OCI-LY3 (cell line): ENCODE measurements around the gene CFB.

Experiments used
- H2AFZ ChIP-seq: fragments of 200-600, 300-600 bp; shearing (Covaris generic); 2 replicates; pipeline ENCODE4 v1.6.0; 2014; ENCODE audit warnings: antibody characterized with exemption, low read depth, low read length
- H3K27ac ChIP-seq: fragments of 200-600, 300-600 bp; sonication (generic); 2 replicates; pipeline ENCODE4 v1.5.1; 2014; ENCODE audit warnings: mild to moderate bottlenecking, low read length, moderate library complexity, mixed read lengths
- H3K27me3 ChIP-seq: fragments of 200-600, 300-600 bp; sonication (generic); 2 replicates; pipeline ENCODE4 v1.6.1; 2014; ENCODE audit warnings: low read depth, low read length, mixed read lengths
- H3K36me3 ChIP-seq: fragments of 200-600, 300-600 bp; sonication (generic); replicated peaks from 2 replicates; pipeline ENCODE3; 2014; ENCODE audit warnings: low read depth, low read length, mixed read lengths
- H3K4me1 ChIP-seq: fragments of 300-600, 200-600 bp; sonication (generic); 2 replicates; pipeline ENCODE4 v1.6.1; 2014; ENCODE audit warnings: low read length, mixed read lengths
- H3K4me2 ChIP-seq: fragments of 200-600, 300-600 bp; sonication (generic); 2 replicates; pipeline ENCODE4 v1.6.1; 2014; ENCODE audit warnings: low read length, mixed read lengths
- H3K4me3 ChIP-seq: fragments of 300-600, 200-600 bp; sonication (generic); 2 replicates; pipeline ENCODE4 v1.5.1; 2014; ENCODE audit warnings: antibody characterized with exemption, mild to moderate bottlenecking, low read length, moderate library complexity
- H3K79me2 ChIP-seq: fragments of 300-600, 200-600 bp; shearing (Covaris generic); 2 replicates; pipeline ENCODE4 v1.6.1; 2014; ENCODE audit warnings: mild to moderate bottlenecking, low read length, mixed read lengths
- H3K9ac ChIP-seq: fragments of 300-600, 200-600 bp; shearing (Covaris generic); 2 replicates; pipeline ENCODE4 v1.6.0; 2014; ENCODE audit warnings: mild to moderate bottlenecking, low read length, moderate library complexity
- H3K9me3 ChIP-seq: fragments of 200-600, 300-600 bp; shearing (Covaris generic); 2 replicates; pipeline ENCODE4 v1.6.1; 2014; ENCODE audit warnings: low read length, mixed read lengths; ENCODE audit not compliant: insufficient read depth
- H4K20me1 ChIP-seq: fragments of 200-600, 300-600 bp; sonication (generic); 2 replicates; pipeline ENCODE4 v1.6.1; 2016; ENCODE audit warnings: low read length, mixed read lengths; ENCODE audit not compliant: insufficient read depth
- EZH2phosphoT487 ChIP-seq: fragments of 200-600 bp; shearing (Covaris generic); IDR thresholded peaks from 2 replicates; pipeline ENCODE4 v1.6.1; 2018; ENCODE audit warnings: antibody characterized with exemption, mixed run types, low read depth
- TF ChIP-seq, protein P1 (sequence below): fragments of 200-600, 300-600 bp; sonication (generic); IDR thresholded peaks from 2 replicates; pipeline ENCODE4 v1.5.1; 2014; ENCODE audit warnings: antibody characterized with exemption, low read length, low read depth

The CFB gene

DNA sequence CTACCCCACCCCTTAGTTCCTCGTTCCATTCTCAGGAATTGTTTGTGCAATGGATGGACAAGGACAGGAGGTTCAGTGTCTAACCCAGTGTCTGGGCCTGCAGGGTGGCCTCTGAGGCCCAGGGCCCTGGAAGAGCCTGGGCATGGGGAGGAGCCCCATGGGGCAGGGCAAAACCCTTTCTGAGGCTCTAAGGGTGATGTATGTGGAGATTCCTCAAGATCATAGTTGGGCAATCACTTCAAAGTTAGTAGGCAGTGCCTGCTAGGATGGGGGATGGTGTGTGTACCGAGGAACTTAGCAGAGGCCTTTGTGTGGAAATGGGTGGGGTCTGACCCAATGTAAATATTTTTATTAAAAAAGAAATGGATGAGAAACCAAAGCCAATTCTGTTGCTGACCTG, 25.1 kb upstream of the CFB start:
- Histone ChIP-seq H3K4me1 (peaks cover 4% of the 10 kb centered on the region; the same call in 1 of the 2 replicates), H3K4me3 (no peak overlapping the region), H3K4me2 (no peak overlapping the region), H3K27me3 (no peaks in the 10 kb centered on the region), H3K36me3 (no peaks in the 10 kb centered on the region), H4K20me1 (no peaks in the 10 kb centered on the region), H3K9me3 (no peaks in the 10 kb centered on the region), H3K9ac (no peak overlapping the region), H3K27ac (no peak overlapping the region), H2AFZ (no peak overlapping the region), H3K79me2 (no peaks in the 10 kb centered on the region)
- no peak for TF ChIP-seq EZH2phosphoT487
- TF ChIP-seq, protein P1, sequence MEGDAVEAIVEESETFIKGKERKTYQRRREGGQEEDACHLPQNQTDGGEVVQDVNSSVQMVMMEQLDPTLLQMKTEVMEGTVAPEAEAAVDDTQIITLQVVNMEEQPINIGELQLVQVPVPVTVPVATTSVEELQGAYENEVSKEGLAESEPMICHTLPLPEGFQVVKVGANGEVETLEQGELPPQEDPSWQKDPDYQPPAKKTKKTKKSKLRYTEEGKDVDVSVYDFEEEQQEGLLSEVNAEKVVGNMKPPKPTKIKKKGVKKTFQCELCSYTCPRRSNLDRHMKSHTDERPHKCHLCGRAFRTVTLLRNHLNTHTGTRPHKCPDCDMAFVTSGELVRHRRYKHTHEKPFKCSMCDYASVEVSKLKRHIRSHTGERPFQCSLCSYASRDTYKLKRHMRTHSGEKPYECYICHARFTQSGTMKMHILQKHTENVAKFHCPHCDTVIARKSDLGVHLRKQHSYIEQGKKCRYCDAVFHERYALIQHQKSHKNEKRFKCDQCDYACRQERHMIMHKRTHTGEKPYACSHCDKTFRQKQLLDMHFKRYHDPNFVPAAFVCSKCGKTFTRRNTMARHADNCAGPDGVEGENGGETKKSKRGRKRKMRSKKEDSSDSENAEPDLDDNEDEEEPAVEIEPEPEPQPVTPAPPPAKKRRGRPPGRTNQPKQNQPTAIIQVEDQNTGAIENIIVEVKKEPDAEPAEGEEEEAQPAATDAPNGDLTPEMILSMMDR, result no peak

DNA sequence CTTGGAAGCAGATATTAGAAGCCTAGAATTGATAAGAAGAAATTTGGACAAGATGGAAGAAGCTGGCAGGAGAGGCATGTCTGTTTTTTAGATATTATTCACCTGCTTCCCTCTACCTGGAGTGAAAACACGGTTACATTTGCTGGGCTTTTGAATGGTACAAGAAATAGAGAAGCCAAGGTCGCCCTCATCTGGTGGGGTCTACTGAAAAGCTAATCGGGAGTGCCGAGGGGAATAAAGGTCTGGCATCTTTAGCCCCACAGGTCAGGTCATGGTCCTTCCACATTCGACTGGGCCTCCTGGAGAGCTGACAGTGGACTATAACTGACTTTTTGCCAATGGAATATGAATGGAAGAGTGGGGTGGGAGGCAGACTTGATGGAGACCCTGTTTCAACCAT, 23.0 kb upstream of the CFB start:
- Histone ChIP-seq H3K4me3 (no peak overlapping the region), H2AFZ (no peak overlapping the region), H3K4me1 (peaks cover 5% of the 10 kb centered on the region; the same call in 1 of the 2 replicates), H3K9ac (no peak overlapping the region), H3K9me3 (no peaks in the 10 kb centered on the region), H3K27me3 (no peaks in the 10 kb centered on the region), H3K79me2 (no peaks in the 10 kb centered on the region), H3K36me3 (no peaks in the 10 kb centered on the region), H4K20me1 (no peaks in the 10 kb centered on the region), H3K27ac (no peak overlapping the region), H3K4me2 (no peak overlapping the region)
- TF ChIP-seq, protein P1, result peak; percentile 52
- no peak for TF ChIP-seq EZH2phosphoT487

DNA sequence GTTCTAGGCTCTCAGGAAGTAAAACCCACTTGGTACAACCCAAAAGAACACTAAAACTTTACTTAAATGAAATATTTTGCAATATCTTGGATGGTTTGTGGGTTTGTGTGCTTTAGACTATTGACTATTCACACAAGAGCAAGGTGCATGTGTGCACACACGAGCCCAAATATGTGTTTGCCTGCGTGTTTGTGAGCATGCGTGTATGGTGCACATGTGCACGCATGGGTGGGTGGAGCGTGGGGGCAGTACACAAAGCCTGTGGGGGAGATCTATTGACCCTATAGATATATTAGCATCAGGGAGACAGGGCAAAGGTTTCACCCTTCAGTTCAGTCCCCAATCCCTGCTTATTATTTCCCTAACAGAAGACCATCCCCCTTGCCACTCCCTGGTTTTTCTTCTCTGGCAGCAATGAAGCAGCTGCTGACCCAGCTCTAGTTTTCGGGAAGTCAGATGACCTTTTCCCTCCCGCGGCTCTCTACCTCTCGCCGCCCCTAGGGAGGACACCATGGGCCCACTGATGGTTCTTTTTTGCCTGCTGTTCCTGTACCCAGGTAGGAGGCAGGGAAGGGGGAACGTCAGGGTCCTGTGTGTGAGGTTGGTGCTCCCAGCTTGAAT, 18.5 kb upstream of the CFB start, which contains the start of gene C2:
Gene C2, plus strand, starts transcription at position 476 of the 621 bp plus-strand sequence. Its CDS starts 36 bp downstream, at position 512.
- Histone ChIP-seq H4K20me1 (no peaks in the 10 kb centered on the region), H3K27ac (no peak within 1 kb of the TSS), H3K4me3 (no peak within 1 kb of the TSS), H3K9ac (no peak within 1 kb of the TSS), H2AFZ (no peak within 1 kb of the TSS), H3K4me1 (peaks cover 5% of the 10 kb centered on the region; the same call in 1 of the 2 replicates), H3K4me2 (no peak within 1 kb of the TSS), H3K9me3 (no peaks in the 10 kb centered on the region), H3K79me2 (no peaks in the 10 kb centered on the region), H3K27me3 (no peaks in the 10 kb centered on the region), H3K36me3 (no peaks in the 10 kb centered on the region)
- TF ChIP-seq EZH2phosphoT487, result no peak
- TF ChIP-seq, protein P1, result no peak

DNA sequence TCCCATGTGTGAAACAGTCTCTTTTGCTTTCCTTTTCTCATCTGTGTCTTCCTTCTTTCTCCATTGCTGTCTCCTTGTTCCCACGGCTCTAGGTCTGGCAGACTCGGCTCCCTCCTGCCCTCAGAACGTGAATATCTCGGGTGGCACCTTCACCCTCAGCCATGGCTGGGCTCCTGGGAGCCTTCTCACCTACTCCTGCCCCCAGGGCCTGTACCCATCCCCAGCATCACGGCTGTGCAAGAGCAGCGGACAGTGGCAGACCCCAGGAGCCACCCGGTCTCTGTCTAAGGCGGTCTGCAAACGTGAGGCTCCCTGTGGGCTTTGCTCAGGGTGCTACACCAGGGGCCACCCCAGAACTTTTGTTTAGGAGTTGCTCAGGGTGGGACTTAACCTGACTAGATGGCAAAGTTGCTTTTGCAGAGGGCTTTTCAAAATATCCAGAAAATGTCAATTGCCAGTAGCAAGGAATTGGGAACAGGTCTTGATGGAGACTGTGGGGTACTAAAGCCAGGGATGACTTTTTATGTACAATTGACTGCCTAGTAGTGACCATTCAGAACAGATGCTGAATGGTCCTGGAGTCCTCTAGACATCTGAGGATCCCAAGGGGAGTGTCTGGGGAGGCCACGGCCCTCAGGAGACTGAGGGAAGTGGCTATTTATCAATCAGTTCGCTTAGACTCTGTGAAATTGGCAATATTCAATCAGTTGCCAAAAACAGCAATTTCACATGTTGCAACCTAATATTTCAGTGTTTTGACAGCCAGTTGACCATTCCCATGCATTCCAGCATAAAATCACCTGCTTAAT, 17.8 kb upstream of the CFB start:
- no peak overlapping the region for H3K4me2 ChIP-seq
- no peaks in the 10 kb centered on the region for H3K36me3 ChIP-seq
- H3K27ac ChIP-seq, result no peak overlapping the region
- no peak overlapping the region for H2AFZ ChIP-seq
- H3K4me1 ChIP-seq, result peaks cover 5% of the 10 kb centered on the region; the same call in 1 of the 2 replicates
- no peaks in the 10 kb centered on the region for H4K20me1 ChIP-seq
- no peaks in the 10 kb centered on the region for H3K9me3 ChIP-seq
- H3K4me3 ChIP-seq, result no peak overlapping the region
- H3K27me3 ChIP-seq, result no peaks in the 10 kb centered on the region
- H3K9ac ChIP-seq, result no peak overlapping the region
- no peaks in the 10 kb centered on the region for H3K79me2 ChIP-seq
- TF ChIP-seq EZH2phosphoT487, result no peak
- TF ChIP-seq, protein P1, result no peak
